ENCODE results near the gene SLC9A9. TPM values are rescaled to one million over a fixed set of nuclear protein-coding genes. Genes with fewer than 3 reads are reported as not detected.

Gene SLC9A9
- polyA plus RNA-seq, 1 donor (not counting 4 experiments of a cell fraction or from before 2014, with no cell fraction given) = 5.2 TPM

DNA sequence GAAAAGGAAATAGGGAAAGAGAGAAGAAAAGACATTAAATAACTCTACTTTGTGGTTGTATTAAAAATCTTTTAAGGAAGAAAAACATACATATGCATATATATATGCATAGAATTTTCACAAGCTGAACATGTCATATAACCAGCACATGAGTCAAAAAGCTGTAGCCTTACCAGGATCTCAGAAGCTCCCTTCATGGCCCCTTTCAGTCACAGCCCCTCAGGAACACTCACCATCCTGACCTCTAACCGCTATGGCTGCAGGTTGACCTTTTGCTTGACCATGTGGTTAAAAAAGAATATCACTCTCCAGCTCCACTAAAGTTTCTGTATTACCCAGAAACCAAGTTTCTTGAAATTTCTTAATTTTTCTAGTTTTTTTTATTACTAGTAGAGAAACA lies 625.3 kb downstream of the SLC9A9 start:
- no peaks in the 10 kb centered on the region for H3K9me1 ChIP-seq (ENCODE audit: control insufficient read depth, extremely low read depth, insufficient read depth, low read length)
- H3K27ac ChIP-seq (ENCODE audit: control insufficient read depth, insufficient read depth, low read length) = no peak overlapping the region
- no peaks in the 10 kb centered on the region for H3K36me3 ChIP-seq (ENCODE audit: control insufficient read depth in 2 of 2, extremely low read depth in 1 of 2, insufficient read depth in 2 of 2, low read length in 2 of 2)
- H3K79me2 ChIP-seq (ENCODE audit: control insufficient read depth, insufficient read depth, low read length) = no peaks in the 10 kb centered on the region
- no peak overlapping the region for H3K4me2 ChIP-seq (ENCODE audit: control insufficient read depth, extremely low read depth, insufficient read depth, low read depth, low read length)
- FAIRE-seq = no peak
- dilution Hi-C loops (cut with MboI; ENCODE audit: extremely low pct_ligation_motif_present, low sequenced_read_pairs) = no loop called here
- H3K4me3 ChIP-seq (ENCODE audit: control insufficient read depth in 2 of 3, extremely low read depth in 1 of 3, insufficient read depth in 2 of 3, low read depth in 1 of 3, low read length in 3 of 3) = no peak overlapping the region
- H2AFZ ChIP-seq (ENCODE audit: control insufficient read depth, low read length) = no peak overlapping the region
- no peaks in the 10 kb centered on the region for H3K4me1 ChIP-seq (ENCODE audit: control insufficient read depth, extremely low read depth, insufficient read depth, low read length)
- no peak for DNase-seq (ENCODE audit: low read depth, low spot score)
- H4K20me1 ChIP-seq (ENCODE audit: control insufficient read depth, extremely low read depth, insufficient read depth, low read length) = no peaks in the 10 kb centered on the region
- H3K27me3 ChIP-seq (ENCODE audit: control insufficient read depth, extremely low read depth, insufficient read depth, low read length) = no peaks in the 10 kb centered on the region
- no peaks in the 10 kb centered on the region for H3K9me3 ChIP-seq (ENCODE audit: control insufficient read depth, low read depth, low read length)
- TF ChIP-seq, protein P1, sequence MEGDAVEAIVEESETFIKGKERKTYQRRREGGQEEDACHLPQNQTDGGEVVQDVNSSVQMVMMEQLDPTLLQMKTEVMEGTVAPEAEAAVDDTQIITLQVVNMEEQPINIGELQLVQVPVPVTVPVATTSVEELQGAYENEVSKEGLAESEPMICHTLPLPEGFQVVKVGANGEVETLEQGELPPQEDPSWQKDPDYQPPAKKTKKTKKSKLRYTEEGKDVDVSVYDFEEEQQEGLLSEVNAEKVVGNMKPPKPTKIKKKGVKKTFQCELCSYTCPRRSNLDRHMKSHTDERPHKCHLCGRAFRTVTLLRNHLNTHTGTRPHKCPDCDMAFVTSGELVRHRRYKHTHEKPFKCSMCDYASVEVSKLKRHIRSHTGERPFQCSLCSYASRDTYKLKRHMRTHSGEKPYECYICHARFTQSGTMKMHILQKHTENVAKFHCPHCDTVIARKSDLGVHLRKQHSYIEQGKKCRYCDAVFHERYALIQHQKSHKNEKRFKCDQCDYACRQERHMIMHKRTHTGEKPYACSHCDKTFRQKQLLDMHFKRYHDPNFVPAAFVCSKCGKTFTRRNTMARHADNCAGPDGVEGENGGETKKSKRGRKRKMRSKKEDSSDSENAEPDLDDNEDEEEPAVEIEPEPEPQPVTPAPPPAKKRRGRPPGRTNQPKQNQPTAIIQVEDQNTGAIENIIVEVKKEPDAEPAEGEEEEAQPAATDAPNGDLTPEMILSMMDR (optimal IDR thresholded peaks at IDR 0.05 in 1 of 3, IDR thresholded peaks at IDR 0.05 in 1 of 3, conservative IDR thresholded peaks at IDR 0.05 in 1 of 3; ENCODE audit: extremely low read depth in 1 of 3, insufficient read depth in 2 of 3, low read length in 3 of 3) = no peak
- TF ChIP-seq EZH2 (IDR thresholded peaks at IDR 0.05; ENCODE audit: low read length) = no peak
- no peak overlapping the region for H3K9ac ChIP-seq (ENCODE audit: control insufficient read depth, extremely low read depth, insufficient read depth, low read length)

DNA sequence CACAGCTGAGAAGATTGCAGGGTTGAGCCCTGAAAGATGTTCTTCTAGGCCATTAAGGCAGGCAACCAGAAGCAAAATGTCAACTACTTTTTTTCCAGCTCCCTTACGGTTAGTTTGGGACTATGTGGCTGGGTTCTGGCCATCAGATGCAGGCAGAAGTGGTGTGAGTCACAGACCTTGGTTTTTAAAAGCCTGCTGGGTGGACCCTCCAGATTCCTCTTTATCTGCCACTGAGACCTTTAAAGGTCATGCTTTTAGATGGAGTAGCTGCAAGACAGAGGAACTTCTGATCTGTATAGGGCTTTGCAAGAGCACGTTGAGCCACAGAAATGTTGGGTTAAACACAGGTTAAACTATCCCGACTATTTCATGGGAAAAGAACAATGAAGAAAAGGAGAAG lies 625.8 kb downstream of the SLC9A9 start:
- no peaks in the 10 kb centered on the region for H3K4me1 ChIP-seq (ENCODE audit: control insufficient read depth, extremely low read depth, insufficient read depth, low read length)
- no peaks in the 10 kb centered on the region for H3K36me3 ChIP-seq (ENCODE audit: control insufficient read depth in 2 of 2, extremely low read depth in 1 of 2, insufficient read depth in 2 of 2, low read length in 2 of 2)
- TF ChIP-seq, protein P1 (optimal IDR thresholded peaks at IDR 0.05 in 1 of 3, IDR thresholded peaks at IDR 0.05 in 1 of 3, conservative IDR thresholded peaks at IDR 0.05 in 1 of 3; ENCODE audit: extremely low read depth in 1 of 3, insufficient read depth in 2 of 3, low read length in 3 of 3) = no peak
- no peak for TF ChIP-seq EZH2 (IDR thresholded peaks at IDR 0.05; ENCODE audit: low read length)
- no peaks in the 10 kb centered on the region for H3K27me3 ChIP-seq (ENCODE audit: control insufficient read depth, extremely low read depth, insufficient read depth, low read length)
- no peak overlapping the region for H3K9ac ChIP-seq (ENCODE audit: control insufficient read depth, extremely low read depth, insufficient read depth, low read length)
- FAIRE-seq = no peak
- no peak overlapping the region for H3K4me3 ChIP-seq (ENCODE audit: control insufficient read depth in 2 of 3, extremely low read depth in 1 of 3, insufficient read depth in 2 of 3, low read depth in 1 of 3, low read length in 3 of 3)
- no peak overlapping the region for H2AFZ ChIP-seq (ENCODE audit: control insufficient read depth, low read length)
- dilution Hi-C loops (cut with MboI; ENCODE audit: extremely low pct_ligation_motif_present, low sequenced_read_pairs) = no loop called here
- no peaks in the 10 kb centered on the region for H4K20me1 ChIP-seq (ENCODE audit: control insufficient read depth, extremely low read depth, insufficient read depth, low read length)
- no peak for DNase-seq (ENCODE audit: low read depth, low spot score)
- no peak overlapping the region for H3K4me2 ChIP-seq (ENCODE audit: control insufficient read depth, extremely low read depth, insufficient read depth, low read depth, low read length)
- no peaks in the 10 kb centered on the region for H3K79me2 ChIP-seq (ENCODE audit: control insufficient read depth, insufficient read depth, low read length)
- H3K27ac ChIP-seq (ENCODE audit: control insufficient read depth, insufficient read depth, low read length) = no peak overlapping the region
- H3K9me1 ChIP-seq (ENCODE audit: control insufficient read depth, extremely low read depth, insufficient read depth, low read length) = no peaks in the 10 kb centered on the region
- no peaks in the 10 kb centered on the region for H3K9me3 ChIP-seq (ENCODE audit: control insufficient read depth, low read depth, low read length)

Data from keratinocyte (primary cell).